Measurements from ENCODE around the gene WDR86.
A peak's percentile ranks its signal among the peaks of the same experiment; 100 is the strongest.

Gene WDR86

DNA sequence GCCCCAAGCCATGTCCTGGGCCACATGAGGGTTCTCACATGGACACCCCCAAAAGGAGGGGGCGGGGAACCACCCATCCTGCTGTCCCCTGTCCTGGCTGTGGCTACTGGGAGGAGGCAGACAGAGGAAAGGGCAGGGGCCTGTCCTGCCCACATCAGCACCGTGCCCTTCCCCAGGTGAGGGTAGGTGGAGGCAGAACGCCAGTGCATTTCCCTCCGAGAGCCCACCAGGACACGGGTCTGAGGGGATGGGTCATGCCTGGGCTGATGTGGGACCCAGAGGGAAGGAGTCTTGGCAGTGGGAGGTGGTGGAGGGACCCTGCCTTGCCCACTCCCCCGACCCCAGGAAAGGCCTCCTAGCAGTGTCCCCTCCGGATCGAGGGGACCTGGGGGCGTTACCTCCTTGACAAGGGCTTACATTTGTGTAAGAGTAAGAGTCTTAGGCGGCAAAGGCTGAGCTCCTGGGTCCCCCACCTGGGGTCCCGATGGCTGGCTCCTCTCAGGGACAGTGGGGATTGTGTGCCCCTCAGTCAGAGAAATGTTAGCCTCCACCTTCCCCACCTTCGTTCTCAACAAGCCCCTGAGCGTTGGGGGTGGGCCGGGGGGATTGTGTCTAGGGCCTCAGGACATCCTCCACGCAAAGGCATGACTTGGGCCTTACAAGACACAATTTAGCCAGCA is 24.0 kb upstream of the WDR86 start:
- Mint-ChIP-seq H3K4me1 (peaks cover 36% of the 10 kb centered on the region), H3K4me3 (peak overlapping the region; percentile 47), H3K27ac (peak overlapping the region; percentile 92), H3K9me3 (no peaks in the 10 kb centered on the region), H3K36me3 (no peaks in the 10 kb centered on the region)
- ATAC-seq (no peak), DNase-seq (ENCODE audit: low spot score in 2 of 2) (no peak)

DNA sequence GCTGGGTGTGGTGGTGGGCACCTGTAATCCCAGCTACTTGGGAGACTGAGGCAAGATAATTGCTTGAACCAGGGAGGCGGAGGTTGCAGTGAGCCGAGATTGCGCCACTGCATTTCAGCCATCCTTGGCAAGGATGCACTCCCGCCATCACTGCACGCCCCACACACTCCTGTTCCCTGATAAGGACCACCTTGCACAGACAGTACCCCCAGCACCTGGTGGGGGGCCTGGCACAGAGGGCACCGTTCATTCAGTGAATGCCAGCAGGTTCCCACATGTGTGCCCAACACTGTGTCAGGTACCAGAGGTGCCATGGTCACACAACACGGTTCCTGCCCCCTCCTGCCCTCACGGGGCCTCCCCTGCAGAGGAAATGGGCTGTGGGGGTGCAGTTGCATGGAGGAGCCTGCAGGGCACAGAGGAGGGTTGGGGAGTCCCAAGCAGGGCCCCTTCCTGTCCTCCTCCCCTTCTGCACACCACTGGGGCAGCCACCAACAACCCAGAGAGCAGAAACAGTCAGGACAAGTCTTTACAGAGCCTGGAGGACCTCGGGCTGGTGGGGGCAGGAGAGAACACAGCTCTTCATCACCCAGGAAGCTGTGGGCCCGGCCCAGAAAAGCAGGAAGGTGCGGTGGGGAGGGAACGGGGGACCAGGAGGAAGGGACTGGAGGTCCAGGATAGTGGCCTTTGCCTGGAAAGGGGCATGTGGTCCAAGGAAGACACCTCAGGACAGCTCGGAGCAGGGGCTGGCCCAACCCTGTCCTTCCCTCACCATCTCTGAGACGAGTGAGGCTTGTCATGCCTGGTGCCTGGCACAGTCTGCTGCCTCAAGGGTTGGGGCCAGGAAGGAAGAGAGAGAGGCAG is 23.1 kb upstream of the WDR86 start:
- Mint-ChIP-seq H3K4me3 (peak overlapping the region; percentile 47), H3K36me3 (no peaks in the 10 kb centered on the region)

DNA sequence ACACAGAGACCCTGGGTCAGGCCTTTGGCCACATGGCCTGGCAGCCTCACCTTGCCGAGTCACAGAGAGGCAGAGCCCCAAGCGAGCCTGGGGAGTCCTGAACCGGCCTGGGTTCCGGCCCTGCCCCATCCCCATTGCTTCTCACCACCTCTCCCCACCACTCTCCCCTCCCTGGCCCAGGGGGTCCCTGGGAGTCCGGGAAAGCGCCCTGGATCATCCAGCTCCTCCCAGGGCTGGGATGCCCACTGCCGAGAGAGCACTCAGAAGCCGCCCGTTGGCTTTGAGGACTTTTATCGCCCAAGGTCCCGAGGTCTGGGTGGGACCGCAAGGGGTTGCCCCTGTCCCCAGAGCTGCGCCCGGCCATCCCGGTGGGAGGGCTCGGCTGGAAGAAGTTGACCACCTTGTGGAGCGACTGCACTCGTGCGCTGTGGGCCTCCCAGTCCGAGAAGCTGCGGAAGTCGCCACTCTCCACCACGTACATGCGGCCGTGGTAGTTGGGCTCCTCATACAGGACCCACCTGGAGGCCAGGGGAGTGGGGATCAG is 22.0 kb upstream of the WDR86 start:
- peaks cover 48% of the 10 kb centered on the region for H3K4me1 Mint-ChIP-seq
- H3K27ac Mint-ChIP-seq: no peak overlapping the region
- no peaks in the 10 kb centered on the region for H3K36me3 Mint-ChIP-seq
- ATAC-seq: no peak
- no peaks in the 10 kb centered on the region for H3K9me3 Mint-ChIP-seq
- DNase-seq (ENCODE audit: low spot score in 2 of 2): no peak
- H3K4me3 Mint-ChIP-seq: no peak overlapping the region

More for the DNA sequence above, 23.1 kb upstream of the WDR86 start:
- peak overlapping the region; percentile 92 for H3K27ac Mint-ChIP-seq
- H3K4me1 Mint-ChIP-seq: peaks cover 46% of the 10 kb centered on the region
- ATAC-seq (peak; percentile 90), DNase-seq (ENCODE audit: low spot score in 2 of 2) (peak in 1 of 2 donors; percentile 70)
- no peaks in the 10 kb centered on the region for H3K9me3 Mint-ChIP-seq

DNA sequence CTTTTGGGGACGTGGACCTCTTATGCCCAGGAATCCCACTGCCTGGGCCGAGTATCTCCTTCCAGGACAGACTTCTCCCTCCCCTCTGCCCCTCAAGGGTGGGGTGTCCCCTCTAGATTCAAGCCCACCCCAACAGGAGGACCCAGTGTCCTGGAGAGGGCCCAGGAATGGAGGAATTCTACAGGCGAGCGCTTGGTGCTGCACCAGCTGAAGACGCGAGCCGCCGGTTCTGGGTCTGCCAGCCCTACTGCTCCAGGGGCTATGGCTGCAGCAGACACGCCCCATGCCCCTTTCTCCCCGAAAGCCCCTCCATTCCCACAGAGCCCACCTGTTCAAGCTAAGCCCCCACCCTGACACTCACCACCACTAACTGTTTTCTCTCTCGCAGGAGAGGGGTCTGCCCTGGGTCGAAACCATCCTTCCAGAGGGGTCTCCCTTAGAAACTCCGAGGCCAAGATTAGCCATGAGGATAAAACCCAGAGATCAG is 21.5 kb upstream of the WDR86 start:
- no peak for ATAC-seq
- Mint-ChIP-seq H3K27ac (no peak overlapping the region), H3K4me3 (no peak overlapping the region), H3K9me3 (no peaks in the 10 kb centered on the region), H3K4me1 (peaks cover 48% of the 10 kb centered on the region), H3K36me3 (no peaks in the 10 kb centered on the region)
- no peak for DNase-seq (ENCODE audit: low spot score in 2 of 2)

DNA sequence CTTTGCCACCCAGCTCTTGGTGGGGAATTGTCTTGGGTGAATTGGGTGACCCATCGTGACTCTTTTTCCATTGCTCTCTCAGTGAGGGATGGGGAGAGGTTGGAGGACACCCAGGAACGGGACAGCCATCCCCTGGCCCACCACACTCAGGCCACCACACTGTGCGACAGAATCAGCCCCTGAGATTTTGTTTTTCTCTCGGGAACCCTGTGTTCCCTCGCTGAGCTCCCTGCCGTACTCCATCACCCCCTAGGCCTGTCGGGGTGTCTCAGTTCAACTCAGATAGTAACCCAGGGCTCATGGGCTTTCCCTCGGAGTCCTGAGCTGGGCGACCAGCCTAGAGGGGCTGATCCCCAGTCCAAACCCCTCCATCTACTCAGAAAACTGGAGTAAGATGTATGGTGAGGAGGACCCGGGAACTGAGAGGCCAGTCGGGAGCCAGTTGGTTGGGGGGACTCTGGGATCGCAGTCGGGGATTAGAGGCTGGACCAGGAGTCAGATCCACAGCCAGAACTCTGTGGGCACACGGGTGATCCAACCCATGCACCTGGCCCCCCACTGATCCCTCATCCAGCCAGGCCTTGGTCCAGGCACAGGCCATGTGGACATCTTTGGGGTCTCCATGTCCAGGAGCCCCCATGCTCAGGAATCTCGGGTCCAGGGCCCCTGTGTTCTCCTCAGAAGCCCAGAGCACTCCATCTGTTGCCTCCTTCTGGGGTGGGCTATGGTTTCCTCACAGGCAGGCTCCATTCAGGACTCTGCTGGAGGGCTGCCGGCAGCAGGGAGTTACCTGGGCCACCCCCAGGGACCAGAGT is 20.8 kb upstream of the WDR86 start:
- peak overlapping the region; percentile 34 for H3K4me3 Mint-ChIP-seq
- H3K27ac Mint-ChIP-seq: peak overlapping the region; percentile 77
- peaks cover 48% of the 10 kb centered on the region for H3K4me1 Mint-ChIP-seq
- H3K9me3 Mint-ChIP-seq: no peaks in the 10 kb centered on the region
- no peak for DNase-seq (ENCODE audit: low spot score in 2 of 2)
- ATAC-seq: no peak
- no peaks in the 10 kb centered on the region for H3K36me3 Mint-ChIP-seq

DNA sequence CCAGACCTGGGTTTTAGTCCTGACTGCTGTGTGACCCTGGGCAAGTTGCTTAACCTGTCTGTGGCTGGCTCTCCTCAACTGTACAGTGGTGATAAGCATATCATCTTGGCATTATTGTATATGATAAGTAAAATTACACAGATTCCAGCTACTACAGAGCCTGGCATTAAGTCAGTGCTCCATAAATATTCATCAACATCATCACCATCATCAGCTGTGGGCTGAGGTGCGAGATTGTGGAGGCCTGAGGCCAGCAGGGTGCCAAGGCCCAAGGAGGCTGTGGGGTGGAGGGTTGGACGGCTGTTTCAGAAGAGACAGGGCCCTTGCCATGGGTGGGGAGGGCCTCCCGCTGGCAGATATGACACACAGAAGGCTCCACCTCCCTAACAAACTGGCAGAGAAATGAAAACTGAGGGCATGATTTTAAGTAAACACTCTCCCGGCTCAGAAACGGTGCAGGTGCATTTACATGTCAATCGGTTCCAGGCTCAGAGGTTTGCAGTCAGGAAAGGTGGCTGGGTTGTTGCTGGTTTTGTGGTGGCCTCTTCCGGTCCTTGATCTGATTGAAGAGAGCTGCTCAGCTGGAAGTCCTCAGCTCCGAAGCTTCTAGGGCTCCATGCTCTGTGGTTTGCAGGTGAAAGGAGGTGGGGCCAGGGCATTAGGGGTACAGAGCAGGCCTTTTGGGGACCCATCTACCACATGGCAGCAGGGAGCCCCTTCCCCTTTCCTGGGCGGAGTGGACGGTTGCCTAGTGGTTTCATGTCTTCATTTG is 19.9 kb upstream of the WDR86 start:
- H3K36me3 Mint-ChIP-seq: no peaks in the 10 kb centered on the region

DNA sequence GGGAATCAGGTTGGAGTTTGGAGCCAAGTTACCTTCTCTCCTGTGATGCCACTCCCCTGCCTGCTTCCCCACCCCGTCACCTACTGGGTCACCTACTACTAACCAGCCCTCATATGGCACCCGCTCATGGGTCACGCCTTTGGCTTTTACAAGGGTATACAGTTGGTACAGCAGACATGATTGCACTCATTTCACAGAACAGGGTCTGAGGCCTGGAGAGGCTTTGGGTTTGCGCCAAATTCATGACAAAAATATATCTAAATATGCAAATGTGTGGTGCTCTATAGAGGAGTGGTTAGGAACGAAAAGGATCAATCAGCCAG is 19.4 kb upstream of the WDR86 start:
- Mint-ChIP-seq H3K27ac (peak overlapping the region; percentile 77), H3K9me3 (no peaks in the 10 kb centered on the region), H3K36me3 (no peaks in the 10 kb centered on the region), H3K4me1 (peaks cover 48% of the 10 kb centered on the region), H3K4me3 (no peak overlapping the region)
- DNase-seq (ENCODE audit: low spot score in 2 of 2): no peak
- no peak for ATAC-seq

More for the DNA sequence above, 19.9 kb upstream of the WDR86 start:
- ATAC-seq: peak; percentile 74
- Mint-ChIP-seq H3K9me3 (no peaks in the 10 kb centered on the region), H3K4me3 (peak overlapping the region; percentile 34), H3K27ac (peak overlapping the region; percentile 77), H3K4me1 (peaks cover 48% of the 10 kb centered on the region)
- DNase-seq (ENCODE audit: low spot score in 2 of 2): no peak

DNA sequence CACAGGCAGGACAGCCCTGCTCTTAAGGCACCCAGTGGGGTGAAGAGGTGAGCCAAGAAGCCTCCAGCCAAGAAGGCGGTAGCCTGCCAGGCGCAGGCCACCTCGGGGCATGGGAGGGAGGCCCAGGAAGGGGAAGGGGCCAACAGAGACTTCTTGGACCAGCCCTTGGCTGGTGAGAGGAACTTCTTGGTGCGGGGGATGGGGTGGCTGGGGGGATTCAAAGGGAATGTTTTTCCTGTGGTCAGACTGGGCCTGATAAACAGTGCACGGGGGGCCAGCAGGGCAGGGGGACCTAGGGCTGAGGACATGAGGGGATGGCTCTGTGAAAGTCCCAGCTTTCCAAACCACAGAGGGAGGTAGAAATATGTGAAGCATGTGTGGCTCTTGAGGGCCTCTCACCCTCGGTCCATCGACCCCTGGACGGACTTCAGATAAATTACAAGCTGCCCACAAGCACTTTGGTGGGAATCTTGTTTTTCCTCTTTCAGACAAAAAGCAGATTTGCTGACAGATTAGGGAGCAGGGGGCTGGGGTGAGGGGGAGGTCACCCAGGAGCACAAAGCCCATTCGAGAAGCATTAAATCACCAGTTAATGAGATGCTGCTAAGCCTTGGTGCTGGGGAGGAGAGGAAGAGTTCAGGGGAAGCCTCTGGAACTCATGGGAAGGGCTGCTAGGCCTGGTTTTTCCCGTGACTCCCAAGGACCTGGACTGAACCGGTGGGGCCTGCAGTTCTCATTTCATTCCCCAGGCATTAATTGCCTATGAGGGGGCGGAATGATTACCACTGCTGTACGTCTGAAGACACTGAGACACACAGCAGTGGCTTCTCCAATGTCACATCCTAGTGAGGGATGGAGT is 18.8 kb upstream of the WDR86 start:
- no peak overlapping the region for H3K4me3 Mint-ChIP-seq
- H3K27ac Mint-ChIP-seq: peak overlapping the region; percentile 43
- H3K4me1 Mint-ChIP-seq: peaks cover 47% of the 10 kb centered on the region

DNA sequence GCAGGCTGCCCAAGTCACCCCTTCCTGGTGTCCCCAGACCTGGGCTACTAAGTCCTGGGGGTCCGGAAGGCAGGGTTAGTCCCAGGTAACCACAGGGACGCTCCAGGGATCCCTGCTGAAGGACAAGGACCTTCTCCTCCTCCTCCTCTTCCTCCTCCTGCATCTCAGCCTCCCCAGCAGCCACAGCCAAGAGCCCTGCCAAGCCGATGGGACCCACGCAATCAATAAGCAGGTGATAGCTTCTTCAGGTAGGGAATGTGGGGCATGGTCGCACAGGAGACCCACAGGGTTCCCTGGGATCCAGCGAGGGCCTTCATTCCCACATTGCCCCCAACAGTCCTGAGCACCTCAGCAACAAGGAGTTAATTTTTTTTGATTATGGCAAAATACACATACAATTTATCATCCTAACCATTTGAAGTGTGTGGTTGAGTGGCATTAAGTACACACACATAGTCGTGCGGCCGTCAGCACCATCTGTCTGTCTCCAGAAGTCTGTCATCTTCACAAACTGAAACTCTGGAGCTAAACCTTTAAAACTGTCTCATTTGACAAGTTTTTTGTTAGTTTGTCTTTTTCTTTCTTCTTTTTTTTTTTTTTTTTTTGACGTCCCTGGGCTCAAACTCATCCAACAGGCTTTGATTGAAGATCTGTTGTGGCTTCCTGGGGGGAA is 18.0 kb upstream of the WDR86 start:
- DNase-seq (ENCODE audit: low spot score in 2 of 2) (no peak), ATAC-seq (no peak)
- no peaks in the 10 kb centered on the region for H3K9me3 Mint-ChIP-seq
- no peaks in the 10 kb centered on the region for H3K36me3 Mint-ChIP-seq
- peaks cover 39% of the 10 kb centered on the region for H3K4me1 Mint-ChIP-seq
- no peak overlapping the region for H3K4me3 Mint-ChIP-seq
- peak overlapping the region; percentile 43 for H3K27ac Mint-ChIP-seq

More for the DNA sequence above, 18.8 kb upstream of the WDR86 start:
- H3K36me3 Mint-ChIP-seq: no peaks in the 10 kb centered on the region
- DNase-seq (ENCODE audit: low spot score in 2 of 2) (no peak), ATAC-seq (no peak)
- no peaks in the 10 kb centered on the region for H3K9me3 Mint-ChIP-seq

DNA sequence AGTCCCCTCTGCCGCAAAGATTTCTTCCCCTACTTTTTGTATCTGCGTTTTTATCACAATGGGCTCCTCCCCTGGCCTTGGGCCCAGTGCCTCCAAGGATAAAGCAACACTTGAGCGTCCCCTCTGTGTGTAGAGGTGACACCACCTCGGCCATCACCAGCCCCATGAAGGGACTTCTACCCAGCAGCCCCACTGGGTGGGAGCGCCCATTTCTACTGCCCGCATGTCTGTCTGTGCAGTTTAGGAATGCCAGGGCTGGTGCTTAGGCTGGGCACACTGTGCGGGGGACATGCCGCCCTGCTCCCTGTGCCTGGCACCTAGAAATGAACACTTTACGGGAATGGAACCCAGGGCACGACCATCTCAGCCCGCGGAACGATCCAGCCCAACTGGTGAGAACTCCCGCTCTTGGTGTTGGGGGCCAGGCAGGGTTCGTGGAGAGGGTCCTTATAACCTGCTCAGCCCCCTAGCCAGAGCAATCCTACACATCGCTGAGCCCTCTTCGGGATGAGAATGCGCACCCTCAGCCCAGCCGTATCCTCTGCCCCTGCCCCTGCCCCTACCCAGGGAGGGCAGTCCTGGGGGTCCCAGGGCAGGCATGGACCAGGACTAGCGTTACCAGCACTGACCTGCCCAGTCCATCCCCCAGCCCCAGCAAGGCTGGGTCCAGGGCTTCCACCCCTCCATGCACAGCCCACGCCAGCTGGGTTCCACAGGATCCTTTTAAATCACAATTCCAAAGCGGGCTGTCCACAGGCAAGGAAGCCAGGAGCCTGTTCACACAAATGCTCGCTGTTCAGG is 17.3 kb upstream of the WDR86 start:
- H3K9me3 Mint-ChIP-seq: no peaks in the 10 kb centered on the region
- DNase-seq (ENCODE audit: low spot score in 2 of 2) (no peak), ATAC-seq (no peak)
- no peaks in the 10 kb centered on the region for H3K36me3 Mint-ChIP-seq
- H3K4me1 Mint-ChIP-seq: peaks cover 35% of the 10 kb centered on the region
- no peak overlapping the region for H3K27ac Mint-ChIP-seq
- H3K4me3 Mint-ChIP-seq: no peak overlapping the region

DNA sequence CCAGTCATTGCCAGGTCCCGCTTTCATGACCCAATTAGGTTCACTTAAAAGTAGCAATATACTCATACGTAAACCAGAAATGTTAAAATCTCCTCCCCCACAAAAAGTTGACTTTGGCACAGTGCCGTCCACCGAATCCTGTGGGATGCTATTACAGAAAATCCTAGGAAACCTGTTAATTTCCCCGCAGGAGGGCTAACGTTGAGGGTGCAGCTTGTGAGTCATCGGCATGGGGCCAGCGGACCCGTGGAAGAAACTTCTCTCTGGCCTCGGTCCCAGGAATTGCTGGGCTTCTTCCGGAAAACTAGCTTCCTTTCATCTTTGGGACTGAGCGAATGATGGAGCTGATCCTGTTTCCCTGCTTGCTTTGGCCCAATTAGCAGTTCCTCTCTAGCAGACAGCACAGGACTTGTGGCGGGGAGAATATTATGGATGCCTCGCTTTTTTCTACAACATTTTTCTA is 16.6 kb upstream of the WDR86 start:
- no peak overlapping the region for H3K4me3 Mint-ChIP-seq
- peaks cover 32% of the 10 kb centered on the region for H3K4me1 Mint-ChIP-seq
- DNase-seq (ENCODE audit: low spot score in 2 of 2) (no peak), ATAC-seq (no peak)
- no peaks in the 10 kb centered on the region for H3K36me3 Mint-ChIP-seq
- H3K27ac Mint-ChIP-seq: no peak overlapping the region
- H3K9me3 Mint-ChIP-seq: no peaks in the 10 kb centered on the region

DNA sequence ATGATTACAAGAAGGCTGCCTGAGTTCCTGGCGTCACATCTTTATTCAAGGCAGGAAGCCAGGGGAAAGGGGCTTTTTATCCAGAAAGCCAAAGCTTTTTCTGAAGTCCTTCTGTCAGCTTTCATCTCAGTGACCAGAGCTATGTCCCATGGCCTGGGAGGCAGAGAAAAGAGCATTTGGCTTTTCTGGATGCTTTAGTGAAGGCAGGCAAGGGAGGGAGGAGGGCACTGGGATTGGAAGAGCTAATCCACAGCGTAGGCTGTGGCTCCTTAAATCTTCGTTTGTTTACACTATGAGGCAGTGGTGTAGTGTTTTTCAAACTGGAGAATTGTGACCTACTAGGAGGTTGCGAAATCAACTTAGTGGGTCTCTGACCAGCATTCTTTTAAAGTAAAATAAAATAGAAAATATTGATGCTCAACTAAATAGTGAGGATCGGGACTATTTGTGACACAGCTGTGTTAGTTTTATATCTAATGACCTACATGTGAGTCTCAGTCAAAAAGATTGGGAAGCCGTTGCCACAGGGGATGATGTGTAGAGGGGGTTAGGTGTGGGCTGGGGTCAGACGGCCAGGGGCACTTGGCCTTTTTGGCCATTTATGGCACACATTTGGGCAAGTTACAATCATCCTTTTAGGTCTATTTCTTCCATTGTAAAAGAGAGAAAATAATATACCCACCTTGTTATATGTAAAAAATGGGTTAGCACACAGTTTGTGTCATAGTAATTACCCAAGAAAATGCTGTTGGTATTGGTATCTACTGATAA is 16.0 kb upstream of the WDR86 start:
- Mint-ChIP-seq H3K27ac (no peak overlapping the region), H3K36me3 (no peaks in the 10 kb centered on the region), H3K4me1 (peaks cover 30% of the 10 kb centered on the region), H3K4me3 (no peak overlapping the region), H3K9me3 (no peaks in the 10 kb centered on the region)
- DNase-seq (ENCODE audit: low spot score in 2 of 2) (no peak), ATAC-seq (no peak)
